Thoracic aorta (tissue), 2 donors: Measurements from ENCODE around the gene PCBP3. TPM values are rescaled to one million over a fixed set of nuclear protein-coding genes. Genes with fewer than 3 reads are reported as not detected.

Source experiments
- ATAC-seq: fragments of 150-250 bp; one replicate; pipeline ENCODE4 v1.8.0; 2017; ENCODE audit warnings: low read depth; ENCODE audit not compliant: insufficient number of reproducible peaks, low FRiP score
- DNase-seq: peaks from one replicate; pipeline ENCODE4 v3.0.0-alpha.2; 2020; ENCODE audit warnings: low spot score
- H3K27ac ChIP-seq, 2 donors: fragments of 200-600 bp; sonication (generic); 1 replicate in 1 of 2; 2 replicates in 1 of 2; pipeline ENCODE4 v1.5.1; 2016; ENCODE audit warnings: mild to moderate bottlenecking in 2 of 2, moderate library complexity in 2 of 2
- H3K27me3 ChIP-seq: fragments of 200-600 bp; sonication (generic); replicated peaks from 2 replicates; pipeline ENCODE4 v1.6.0; 2016; ENCODE audit warnings: mild to moderate bottlenecking; ENCODE audit not compliant: insufficient read depth
- H3K36me3 ChIP-seq: fragments of 200-600 bp; sonication (generic); one replicate; pipeline ENCODE4 v1.5.1; 2016
- H3K4me1 ChIP-seq, 2 donors: fragments of 200-600 bp; sonication (generic); 1 replicate in 1 of 2; 2 replicates in 1 of 2; pipeline versions ENCODE4 v1.5.1 to v1.6.0; 2016; ENCODE audit warnings: low read depth in 2 of 2, mild to moderate bottlenecking in 1 of 2; ENCODE audit not compliant: control insufficient read depth in 1 of 2
- H3K4me3 ChIP-seq: fragments of 200-600 bp; sonication (generic); 2 replicates; pipeline ENCODE4 v1.5.1; 2016; ENCODE audit warnings: mild to moderate bottlenecking
- H3K9me3 ChIP-seq: fragments of 200-600 bp; sonication (generic); 2 replicates; pipeline ENCODE4 v1.5.1; 2016
- total RNA-seq, 2 donors: library from RNA; depleted of rRNA; stranded (reverse); fragments of >200 nt; gene quantifications; one replicate each; pipeline versions ENCODE4 v1.1.0 to v1.2.3, GENCODE V29; 2016
- TF ChIP-seq, protein P1 (sequence below): fragments of 200-600 bp; sonication (generic); IDR thresholded peaks from one replicate; pipeline ENCODE4 v1.5.1; 2019; ENCODE audit warnings: antibody characterized with exemption

The PCBP3 gene
- total RNA-seq, 2 donors from 2014 or later = 4.5 to 28.4 TPM

DNA sequence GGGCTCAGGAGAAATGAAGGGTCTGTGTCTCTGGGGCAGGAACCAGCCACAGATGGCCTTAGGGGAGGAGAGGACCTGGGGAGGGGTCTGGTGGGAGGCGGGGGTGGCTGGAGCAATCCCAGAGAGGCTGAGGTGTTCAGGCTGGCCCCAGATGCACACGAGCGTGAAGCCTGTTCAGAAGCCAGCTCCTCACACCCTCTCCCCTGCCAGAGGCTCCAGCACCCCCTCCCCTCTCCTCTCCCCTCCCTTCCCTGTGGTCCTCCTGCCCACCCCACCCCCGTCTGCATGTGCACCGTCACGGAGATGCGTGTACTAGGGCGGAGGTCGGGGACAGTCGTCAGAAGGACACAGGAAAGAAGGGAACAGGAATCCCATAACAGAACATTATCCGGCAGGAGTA is 223.0 kb downstream of the PCBP3 start:
- DNase-seq = no peak
- peaks cover 6 to 16% of the 10 kb centered on the region in 2 donors for H3K4me1 ChIP-seq
- H3K27ac ChIP-seq = no peak overlapping the region
- TF ChIP-seq, protein P1, sequence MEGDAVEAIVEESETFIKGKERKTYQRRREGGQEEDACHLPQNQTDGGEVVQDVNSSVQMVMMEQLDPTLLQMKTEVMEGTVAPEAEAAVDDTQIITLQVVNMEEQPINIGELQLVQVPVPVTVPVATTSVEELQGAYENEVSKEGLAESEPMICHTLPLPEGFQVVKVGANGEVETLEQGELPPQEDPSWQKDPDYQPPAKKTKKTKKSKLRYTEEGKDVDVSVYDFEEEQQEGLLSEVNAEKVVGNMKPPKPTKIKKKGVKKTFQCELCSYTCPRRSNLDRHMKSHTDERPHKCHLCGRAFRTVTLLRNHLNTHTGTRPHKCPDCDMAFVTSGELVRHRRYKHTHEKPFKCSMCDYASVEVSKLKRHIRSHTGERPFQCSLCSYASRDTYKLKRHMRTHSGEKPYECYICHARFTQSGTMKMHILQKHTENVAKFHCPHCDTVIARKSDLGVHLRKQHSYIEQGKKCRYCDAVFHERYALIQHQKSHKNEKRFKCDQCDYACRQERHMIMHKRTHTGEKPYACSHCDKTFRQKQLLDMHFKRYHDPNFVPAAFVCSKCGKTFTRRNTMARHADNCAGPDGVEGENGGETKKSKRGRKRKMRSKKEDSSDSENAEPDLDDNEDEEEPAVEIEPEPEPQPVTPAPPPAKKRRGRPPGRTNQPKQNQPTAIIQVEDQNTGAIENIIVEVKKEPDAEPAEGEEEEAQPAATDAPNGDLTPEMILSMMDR = no peak
- H3K9me3 ChIP-seq = no peaks in the 10 kb centered on the region
- ATAC-seq = no peak
- H3K27me3 ChIP-seq = no peaks in the 10 kb centered on the region
- no peak overlapping the region for H3K4me3 ChIP-seq
- H3K36me3 ChIP-seq = no peaks in the 10 kb centered on the region

- DNase-seq (no peak), ATAC-seq (no peak)
- peaks cover 6 to 16% of the 10 kb centered on the region in 2 donors for H3K4me1 ChIP-seq
- H3K4me3 ChIP-seq = no peak overlapping the region
- TF ChIP-seq, protein P1 = no peak
- no peak overlapping the region for H3K27ac ChIP-seq
- no peaks in the 10 kb centered on the region for H3K27me3 ChIP-seq
- H3K9me3 ChIP-seq = no peaks in the 10 kb centered on the region
- no peaks in the 10 kb centered on the region for H3K36me3 ChIP-seq
These were observed 223.6 kb downstream of the PCBP3 start for GRCh38 chr21:45867041-45867666.

GRCh38 chr21:45867671-45868081 is 224.2 kb downstream of the PCBP3 start:
- peaks cover 6 to 16% of the 10 kb centered on the region in 2 donors for H3K4me1 ChIP-seq
- no peak overlapping the region for H3K27ac ChIP-seq
- TF ChIP-seq, protein P1 = no peak
- DNase-seq (no peak), ATAC-seq (no peak)
- H3K36me3 ChIP-seq = no peaks in the 10 kb centered on the region
- H3K9me3 ChIP-seq = no peaks in the 10 kb centered on the region
- H3K27me3 ChIP-seq = no peaks in the 10 kb centered on the region
- H3K4me3 ChIP-seq = no peak overlapping the region

DNA sequence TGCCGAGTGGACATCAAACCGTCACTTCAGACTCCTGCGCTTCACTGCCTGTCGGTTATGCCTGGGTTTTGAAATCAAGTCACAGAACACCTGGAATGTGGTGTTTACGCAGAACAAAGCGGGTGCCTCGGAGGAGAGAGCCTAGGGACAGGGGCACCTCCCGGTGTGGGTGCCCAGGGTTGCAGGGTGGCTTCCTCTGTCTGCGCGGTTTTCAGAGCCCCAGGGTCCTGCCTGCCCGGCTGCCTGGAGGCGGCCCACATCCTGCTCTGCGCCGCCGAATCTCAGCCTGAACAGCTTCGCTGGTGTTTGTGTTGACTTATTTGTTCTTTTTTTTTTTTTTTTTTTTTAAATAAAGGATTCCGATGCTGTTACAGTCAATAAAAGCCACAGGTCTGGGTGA is 224.6 kb downstream of the PCBP3 start:
- Histone ChIP-seq H3K36me3 (no peaks in the 10 kb centered on the region), H3K9me3 (no peaks in the 10 kb centered on the region), H3K4me1 (peaks cover 6 to 16% of the 10 kb centered on the region in 2 donors), H3K27me3 (no peaks in the 10 kb centered on the region), H3K27ac (no peak overlapping the region), H3K4me3 (no peak overlapping the region)
- TF ChIP-seq, protein P1 = no peak
- ATAC-seq (no peak), DNase-seq (no peak)

- no peak for ATAC-seq
- no peak overlapping the region for H3K4me3 ChIP-seq
- H3K27ac ChIP-seq = no peak overlapping the region
- DNase-seq = no peak
- no peaks in the 10 kb centered on the region for H3K36me3 ChIP-seq
- peaks cover 6 to 16% of the 10 kb centered on the region in 2 donors for H3K4me1 ChIP-seq
- TF ChIP-seq, protein P1 = no peak
- H3K27me3 ChIP-seq = no peaks in the 10 kb centered on the region
- no peaks in the 10 kb centered on the region for H3K9me3 ChIP-seq
These were observed 225.0 kb downstream of the PCBP3 start for GRCh38 chr21:45868488-45868887.
